Keratinocyte (primary cell): Measurements from ENCODE around the gene SDHC. TPM values are rescaled to one million over a fixed set of nuclear protein-coding genes. Genes with fewer than 3 reads are reported as not detected.

Experiments
- DNase-seq: peaks from one replicate; pipeline ENCODE4 v3.0.0-alpha.2; 2011; ENCODE audit warnings: low read depth, missing footprints, low spot score
- FAIRE-seq: peaks from 2 replicates; lab custom pipeline; 2011; peaks lifted over from hg19 to GRCh38; lab: Jason Lieb, UNC
- H2AFZ ChIP-seq: 2 replicates; pipeline ENCODE4 v1.6.0; 2012; ENCODE audit warnings: low read length, control low read depth, inconsistent platforms; ENCODE audit not compliant: control insufficient read depth
- H3K27ac ChIP-seq: 2 replicates; pipeline ENCODE4 v1.5.1; 2011; ENCODE audit warnings: low read length; ENCODE audit not compliant: control insufficient read depth, insufficient read depth
- H3K27me3 ChIP-seq: 3 replicates; pipeline ENCODE4 v1.6.0; 2011; ENCODE audit warnings: low read length; ENCODE audit not compliant: control insufficient read depth, insufficient read depth; ENCODE audit errors: extremely low read depth
- H3K36me3 ChIP-seq, 2 experiments: 2 replicates in 1 of 2; 3 replicates in 1 of 2; pipeline ENCODE4 v1.5.1; 2011; ENCODE audit warnings: low read length in 2 of 2, mild to moderate bottlenecking in 1 of 2; ENCODE audit not compliant: control insufficient read depth in 2 of 2, insufficient read depth in 2 of 2; ENCODE audit errors: extremely low read depth in 1 of 2
- H3K4me1 ChIP-seq: 3 replicates; pipeline ENCODE4 v1.5.1; 2011; ENCODE audit warnings: low read length; ENCODE audit not compliant: control insufficient read depth, insufficient read depth; ENCODE audit errors: extremely low read depth
- H3K4me2 ChIP-seq: 3 replicates; pipeline ENCODE4 v1.6.0; 2011; ENCODE audit warnings: low read depth, low read length; ENCODE audit not compliant: control insufficient read depth, insufficient read depth; ENCODE audit errors: extremely low read depth
- H3K4me3 ChIP-seq, 3 experiments: fragments of 200-600 bp in 1 of 3; sonication (generic) in 1 of 3; 2 replicates in 2 of 3; 3 replicates in 1 of 3; pipeline ENCODE4 v1.5.1; 2011 to 2016; ENCODE audit warnings: low read length in 3 of 3, mild to moderate bottlenecking in 3 of 3, control low read depth in 2 of 3, inconsistent platforms in 1 of 3, low read depth in 1 of 3, mixed read lengths in 1 of 3, mixed run types in 1 of 3, moderate library complexity in 1 of 3; ENCODE audit not compliant: control insufficient read depth in 2 of 3, insufficient read depth in 2 of 3; ENCODE audit errors: extremely low read depth in 1 of 3
- H3K79me2 ChIP-seq: 2 replicates; pipeline ENCODE4 v1.6.0; 2012; ENCODE audit warnings: low read length; ENCODE audit not compliant: control insufficient read depth, insufficient read depth
- H3K9ac ChIP-seq: 3 replicates; pipeline ENCODE4 v1.6.0; 2011; ENCODE audit warnings: low read length; ENCODE audit not compliant: control insufficient read depth, insufficient read depth; ENCODE audit errors: extremely low read depth
- H3K9me1 ChIP-seq: 3 replicates; pipeline ENCODE4 v1.6.0; 2011; ENCODE audit warnings: low read length; ENCODE audit not compliant: control insufficient read depth, insufficient read depth; ENCODE audit errors: extremely low read depth
- H3K9me3 ChIP-seq: 2 replicates; pipeline ENCODE4 v1.5.1; 2012; ENCODE audit warnings: low read depth, low read length; ENCODE audit not compliant: control insufficient read depth
- H4K20me1 ChIP-seq: 3 replicates; pipeline ENCODE4 v1.6.0; 2011; ENCODE audit warnings: low read length; ENCODE audit not compliant: control insufficient read depth, insufficient read depth; ENCODE audit errors: extremely low read depth
- EZH2 ChIP-seq: IDR thresholded peaks from one replicate; pipeline ENCODE4 v1.6.1; 2012; ENCODE audit warnings: inconsistent platforms, mild to moderate bottlenecking, low read length, moderate library complexity
- dilution Hi-C: fragments of 300-500 bp; cut with MboI; formaldehyde crosslinking; loops from one replicate; pipeline ENCODE4 v1.7.0; 2020; ENCODE audit warnings: low sequenced_read_pairs; ENCODE audit not compliant: extremely low pct_ligation_motif_present
- polyA plus RNA-seq, 5 experiments: library from polyadenylated mRNA; depleted of rRNA in 3 of 5; stranded (reverse) in 3 of 5; stranded (forward) in 1 of 5; unstranded in 1 of 5; fragments of >200 nt; gene quantifications; 1 replicate in 1 of 5; 2 replicates in 3 of 5; 3 replicates in 1 of 5; pipeline versions ENCODE4 v1.2.1 to v1.2.3, GENCODE V29; 2011 to 2012; ENCODE audit warnings: missing spikeins in 2 of 5, low read depth in 1 of 5, low replicate concordance in 1 of 5
- TF ChIP-seq, protein P1 (sequence below), 3 experiments: IDR thresholded peaks in 1 of 3; conservative IDR thresholded peaks in 1 of 3; optimal IDR thresholded peaks in 1 of 3; 2 replicates in 2 of 3; 3 replicates in 1 of 3; pipeline versions ENCODE3 to v1.5.1; 2011; ENCODE audit warnings: low read length in 3 of 3, mild to moderate bottlenecking in 3 of 3, moderate library complexity in 2 of 3, control low read depth in 1 of 3, inconsistent platforms in 1 of 3; ENCODE audit not compliant: insufficient read depth in 2 of 3; ENCODE audit errors: extremely low read depth in 1 of 3

The SDHC gene
- polyA plus RNA-seq, 1 donor (not counting 4 experiments of a cell fraction or from before 2014, with no cell fraction given), result 401 TPM

DNA sequence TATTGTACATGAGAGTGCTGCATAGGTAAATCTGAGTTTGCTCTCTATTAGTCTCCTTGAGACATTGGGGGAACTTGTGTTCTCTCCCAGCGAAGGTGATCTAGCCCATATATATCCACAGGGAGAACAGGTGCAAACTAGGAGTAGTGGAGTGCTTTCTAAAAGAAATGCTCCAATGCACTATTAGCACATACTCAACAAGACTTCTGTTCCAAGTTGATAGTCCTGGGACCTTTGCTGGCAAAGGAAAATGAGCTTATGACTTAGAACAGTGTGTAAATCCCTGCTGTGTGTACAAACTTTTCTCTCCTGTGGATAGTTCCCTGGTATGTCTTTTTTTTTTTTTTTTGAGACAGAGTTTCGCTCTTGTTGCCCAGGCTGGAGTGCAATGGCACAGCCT lies 28.0 kb downstream of the SDHC start:
- Histone ChIP-seq H3K9ac (no peak overlapping the region), H3K27ac (no peak overlapping the region), H4K20me1 (no peaks in the 10 kb centered on the region), H3K36me3 (peaks cover 9 to 18% of the 10 kb centered on the region in 2 experiments), H3K4me3 (no peak overlapping the region), H2AFZ (no peak overlapping the region), H3K4me2 (no peak overlapping the region), H3K79me2 (no peaks in the 10 kb centered on the region), H3K9me3 (no peaks in the 10 kb centered on the region), H3K27me3 (no peaks in the 10 kb centered on the region), H3K9me1 (no peaks in the 10 kb centered on the region), H3K4me1 (no peaks in the 10 kb centered on the region)
- no peak for TF ChIP-seq EZH2
- TF ChIP-seq, protein P1, sequence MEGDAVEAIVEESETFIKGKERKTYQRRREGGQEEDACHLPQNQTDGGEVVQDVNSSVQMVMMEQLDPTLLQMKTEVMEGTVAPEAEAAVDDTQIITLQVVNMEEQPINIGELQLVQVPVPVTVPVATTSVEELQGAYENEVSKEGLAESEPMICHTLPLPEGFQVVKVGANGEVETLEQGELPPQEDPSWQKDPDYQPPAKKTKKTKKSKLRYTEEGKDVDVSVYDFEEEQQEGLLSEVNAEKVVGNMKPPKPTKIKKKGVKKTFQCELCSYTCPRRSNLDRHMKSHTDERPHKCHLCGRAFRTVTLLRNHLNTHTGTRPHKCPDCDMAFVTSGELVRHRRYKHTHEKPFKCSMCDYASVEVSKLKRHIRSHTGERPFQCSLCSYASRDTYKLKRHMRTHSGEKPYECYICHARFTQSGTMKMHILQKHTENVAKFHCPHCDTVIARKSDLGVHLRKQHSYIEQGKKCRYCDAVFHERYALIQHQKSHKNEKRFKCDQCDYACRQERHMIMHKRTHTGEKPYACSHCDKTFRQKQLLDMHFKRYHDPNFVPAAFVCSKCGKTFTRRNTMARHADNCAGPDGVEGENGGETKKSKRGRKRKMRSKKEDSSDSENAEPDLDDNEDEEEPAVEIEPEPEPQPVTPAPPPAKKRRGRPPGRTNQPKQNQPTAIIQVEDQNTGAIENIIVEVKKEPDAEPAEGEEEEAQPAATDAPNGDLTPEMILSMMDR (optimal IDR thresholded peaks at IDR 0.05 in 1 of 3, IDR thresholded peaks at IDR 0.05 in 1 of 3, conservative IDR thresholded peaks at IDR 0.05 in 1 of 3; ENCODE audit: extremely low read depth in 1 of 3, insufficient read depth in 2 of 3, low read length in 3 of 3), result no peak
- dilution Hi-C loops, result no loop called here
- DNase-seq (no peak), FAIRE-seq (no peak)

DNA sequence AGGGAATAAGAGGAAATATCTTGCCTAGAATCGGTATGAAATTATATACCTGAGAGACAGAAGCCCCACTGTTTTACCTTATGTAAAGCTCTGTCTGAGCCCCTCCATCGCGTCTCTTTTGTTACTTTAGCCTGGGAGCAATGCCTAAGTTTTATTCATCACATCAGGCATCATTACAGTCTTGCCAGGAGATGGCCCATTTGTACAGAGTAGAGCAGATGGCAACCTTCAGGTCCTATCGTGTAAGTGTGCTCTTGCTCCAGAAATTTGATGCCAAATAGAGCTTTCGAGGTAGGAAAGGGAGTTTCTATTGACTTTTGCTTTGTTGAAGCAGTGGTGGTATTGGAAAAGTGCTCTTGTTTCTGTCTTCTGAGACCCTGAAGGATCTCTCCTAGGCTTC lies 28.6 kb downstream of the SDHC start:
- DNase-seq (no peak), FAIRE-seq (no peak)
- no peak for TF ChIP-seq EZH2
- TF ChIP-seq, protein P1 (optimal IDR thresholded peaks at IDR 0.05 in 1 of 3, IDR thresholded peaks at IDR 0.05 in 1 of 3, conservative IDR thresholded peaks at IDR 0.05 in 1 of 3; ENCODE audit: extremely low read depth in 1 of 3, insufficient read depth in 2 of 3, low read length in 3 of 3), result no peak
- Histone ChIP-seq H3K9ac (no peak overlapping the region), H3K27me3 (no peaks in the 10 kb centered on the region), H3K4me3 (no peak overlapping the region), H3K27ac (no peak overlapping the region), H3K9me3 (no peaks in the 10 kb centered on the region), H4K20me1 (no peaks in the 10 kb centered on the region), H3K4me1 (no peaks in the 10 kb centered on the region), H3K4me2 (no peak overlapping the region), H3K79me2 (no peaks in the 10 kb centered on the region), H3K9me1 (no peaks in the 10 kb centered on the region), H3K36me3 (peaks cover 9 to 13% of the 10 kb centered on the region in 2 experiments), H2AFZ (no peak overlapping the region)
- dilution Hi-C loops, result no loop called here
